ENCODE results near the gene TMEM45A. TPM values are rescaled to one million over a fixed set of nuclear protein-coding genes. Genes with fewer than 3 reads are reported as not detected.

The TMEM45A gene
- total and polyA plus RNA-seq, 2 donors (not counting 3 experiments of a cell fraction or from before 2014, with no cell fraction given) = 5.6 to 8.6 TPM

- Histone ChIP-seq H3K4me2 (ENCODE audit: insufficient read depth, low read length) (no peak overlapping the region), H2AFZ (ENCODE audit: low read depth, low read length) (no peak overlapping the region), H3K4me1 (ENCODE audit: control insufficient read depth, extremely low read depth, insufficient read depth, low read length) (no peaks in the 10 kb centered on the region), H3K36me3 (ENCODE audit: control insufficient read depth in 2 of 2, extremely low read depth in 1 of 2, insufficient read depth in 2 of 2, low read length in 2 of 2) (no peaks in the 10 kb centered on the region), H3K4me3 (replicated peaks in 1 of 3; ENCODE audit: insufficient read depth in 1 of 3, low read depth in 1 of 3, low read length in 3 of 3) (no peak overlapping the region), H3K9ac (replicated peaks; ENCODE audit: extremely low read depth, insufficient read depth, low read length) (no peak overlapping the region), H3K9me3 (replicated peaks; ENCODE audit: control insufficient read depth, insufficient read depth, low read length) (no peaks in the 10 kb centered on the region), H3K9me1 (replicated peaks; ENCODE audit: control insufficient read depth, extremely low read depth, insufficient read depth, low read length) (no peaks in the 10 kb centered on the region), H3K27ac (ENCODE audit: insufficient read depth, low read depth, low read length) (no peak overlapping the region), H4K20me1 (replicated peaks; ENCODE audit: control insufficient read depth, extremely low read depth, insufficient read depth, low read length) (no peaks in the 10 kb centered on the region), H3K79me2 (ENCODE audit: control insufficient read depth, insufficient read depth, low read length) (no peaks in the 10 kb centered on the region), H3K27me3 (ENCODE audit: control insufficient read depth in 2 of 2, insufficient read depth in 2 of 2, low read length in 2 of 2) (no peaks in the 10 kb centered on the region)
- DNase-seq (ENCODE audit: low read depth, low spot score) (no peak), FAIRE-seq (no peak)
- TF ChIP-seq MAX (IDR thresholded peaks at IDR 0.05; ENCODE audit: insufficient read depth, insufficient read length) (no peak), POLR2AphosphoS5 (IDR thresholded peaks at IDR 0.05; ENCODE audit: insufficient read depth, low read depth, low read length) (no peak), EZH2 (IDR thresholded peaks at IDR 0.05; ENCODE audit: borderline replicate concordance, low read depth, low read length, severe bottlenecking) (no peak), GATA2 (IDR thresholded peaks at IDR 0.05; ENCODE audit: insufficient read depth, insufficient read length, low read depth, low read length) (no peak), POLR2A (IDR thresholded peaks at IDR 0.05; ENCODE audit: low read depth, low read length) (no peak), FOS (IDR thresholded peaks at IDR 0.05; ENCODE audit: borderline replicate concordance, insufficient read depth, low read length) (no peak), MYC (IDR thresholded peaks at IDR 0.05; ENCODE audit: low read depth, low read length) (no peak), JUN (IDR thresholded peaks at IDR 0.05; ENCODE audit: borderline replicate concordance, insufficient read depth, insufficient read length, low read depth) (no peak)
- TF ChIP-seq, protein P1, sequence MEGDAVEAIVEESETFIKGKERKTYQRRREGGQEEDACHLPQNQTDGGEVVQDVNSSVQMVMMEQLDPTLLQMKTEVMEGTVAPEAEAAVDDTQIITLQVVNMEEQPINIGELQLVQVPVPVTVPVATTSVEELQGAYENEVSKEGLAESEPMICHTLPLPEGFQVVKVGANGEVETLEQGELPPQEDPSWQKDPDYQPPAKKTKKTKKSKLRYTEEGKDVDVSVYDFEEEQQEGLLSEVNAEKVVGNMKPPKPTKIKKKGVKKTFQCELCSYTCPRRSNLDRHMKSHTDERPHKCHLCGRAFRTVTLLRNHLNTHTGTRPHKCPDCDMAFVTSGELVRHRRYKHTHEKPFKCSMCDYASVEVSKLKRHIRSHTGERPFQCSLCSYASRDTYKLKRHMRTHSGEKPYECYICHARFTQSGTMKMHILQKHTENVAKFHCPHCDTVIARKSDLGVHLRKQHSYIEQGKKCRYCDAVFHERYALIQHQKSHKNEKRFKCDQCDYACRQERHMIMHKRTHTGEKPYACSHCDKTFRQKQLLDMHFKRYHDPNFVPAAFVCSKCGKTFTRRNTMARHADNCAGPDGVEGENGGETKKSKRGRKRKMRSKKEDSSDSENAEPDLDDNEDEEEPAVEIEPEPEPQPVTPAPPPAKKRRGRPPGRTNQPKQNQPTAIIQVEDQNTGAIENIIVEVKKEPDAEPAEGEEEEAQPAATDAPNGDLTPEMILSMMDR (IDR thresholded peaks at IDR 0.05; ENCODE audit: extremely low read depth in 1 of 2, insufficient read depth in 1 of 2, low read depth in 1 of 2, low read length in 2 of 2) = no peak
- BruUV-seq (replicated peaks) = no TSS peak
- ChIA-PET POLR2A (no interaction called here), CTCF (interaction anchor here (1.2 kb wide), 1 partner anchor 31 kb away, joined by 3 read pairs; no protein-coding TSS in a partner anchor)
- dilution Hi-C loops (cut with MboI; ENCODE audit: extremely low pct_ligation_motif_present, low sequenced_read_pairs) = no loop called here
- intact Hi-C loops (cut with micrococcal nuclease) = no loop called here
Observed at GRCh38 chr3:100455841-100456550, 36.4 kb upstream of the TMEM45A start.
